HL-60/S4 treated with phorbol 12-myristate 13-acetate at 8.2 ng/mL for 4 days and 3 days (cell line): ENCODE data around the gene ZNF267.
"Not testable (repeated sequence)": the region's sequence is repeated elsewhere in the genome, so short reads cannot be mapped to it uniquely, and the experiment has no call there.

ENCODE experiments used
- in situ Hi-C: fragments of 300-500 bp; cut with MboI; formaldehyde crosslinking; loops from 2 replicates; pipeline ENCODE4 v1.15.0; 2022; ENCODE audit warnings: low sequenced_read_pairs

Gene ZNF267

DNA sequence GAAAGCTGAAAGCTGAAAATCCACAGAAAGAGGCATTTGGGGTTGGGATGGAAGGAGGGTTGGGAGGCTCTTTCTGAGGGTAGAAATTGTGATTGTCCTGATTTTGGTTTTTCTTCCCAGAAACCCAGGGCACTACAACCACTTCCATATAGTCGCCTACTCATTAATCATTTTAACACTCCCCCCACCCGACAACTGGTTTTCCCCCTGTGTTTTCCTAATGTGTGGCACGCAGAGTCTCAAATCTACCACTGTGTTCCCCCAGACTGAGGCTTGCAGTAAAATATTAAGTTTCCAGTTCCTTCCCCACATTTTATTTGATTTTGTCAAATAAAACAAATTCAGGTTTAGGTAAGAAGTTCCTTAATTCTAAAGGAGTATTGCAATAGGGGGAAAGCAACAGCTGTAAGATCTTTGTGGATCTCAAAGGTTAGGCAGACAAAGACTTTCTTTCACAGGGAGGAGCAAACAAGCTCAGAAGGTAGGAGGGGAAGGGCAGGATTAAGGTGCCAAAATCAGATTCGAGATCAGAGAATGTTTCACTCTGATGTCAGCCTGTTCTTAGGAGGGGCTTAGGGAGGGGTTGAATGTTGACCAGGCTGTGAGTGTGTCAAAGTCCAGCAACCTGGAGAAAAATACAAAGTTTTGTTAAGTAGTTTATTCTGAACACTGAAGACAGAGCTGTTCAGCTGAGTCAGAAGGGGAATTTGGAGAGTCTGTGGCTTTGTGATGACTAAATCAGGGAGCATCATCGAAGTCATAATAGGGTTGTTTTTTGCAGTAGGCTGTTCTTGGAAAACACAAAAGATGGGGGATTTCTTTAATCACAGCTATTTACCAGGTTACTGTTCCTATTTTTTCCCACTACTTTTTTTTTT lies 3.6 kb downstream of the ZNF267 start:
- in situ Hi-C loops = no loop called here

DNA sequence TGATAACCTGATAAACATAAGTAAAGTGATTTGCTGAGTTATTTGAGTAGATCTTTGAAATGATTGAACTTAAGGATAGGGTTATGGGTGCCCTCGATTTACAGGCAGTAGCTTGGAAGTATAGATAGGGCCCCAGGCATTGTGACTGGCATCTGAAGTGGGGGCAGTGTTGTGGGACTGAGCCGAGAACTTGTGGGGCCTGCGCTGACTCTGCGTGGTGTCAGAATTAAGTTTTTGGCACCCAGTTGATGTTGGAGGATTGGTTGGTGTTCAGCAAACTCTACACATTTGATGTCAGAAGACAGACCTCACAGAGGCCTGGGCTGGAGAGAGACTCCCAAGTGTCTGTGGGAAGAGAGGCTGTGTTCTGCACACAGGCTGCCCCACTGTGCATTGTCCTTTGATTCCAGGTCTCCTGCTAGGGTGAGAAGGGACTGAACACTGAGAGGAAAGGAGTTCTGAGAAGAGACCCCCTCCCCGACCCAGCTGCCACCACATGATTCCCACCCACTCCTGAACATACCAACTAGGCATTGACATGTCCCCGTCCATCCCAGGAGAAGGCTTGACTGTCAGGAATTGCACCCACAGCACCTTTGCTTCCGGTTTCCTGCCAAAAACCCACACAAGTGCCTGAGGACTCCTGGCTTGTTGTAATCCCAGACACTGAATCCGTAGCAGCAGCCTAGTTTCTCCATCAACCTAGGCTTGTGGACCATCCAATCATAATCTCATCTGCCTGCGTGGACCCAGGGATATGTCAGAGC lies 4.5 kb downstream of the ZNF267 start:
- in situ Hi-C loops = no loop called here

DNA sequence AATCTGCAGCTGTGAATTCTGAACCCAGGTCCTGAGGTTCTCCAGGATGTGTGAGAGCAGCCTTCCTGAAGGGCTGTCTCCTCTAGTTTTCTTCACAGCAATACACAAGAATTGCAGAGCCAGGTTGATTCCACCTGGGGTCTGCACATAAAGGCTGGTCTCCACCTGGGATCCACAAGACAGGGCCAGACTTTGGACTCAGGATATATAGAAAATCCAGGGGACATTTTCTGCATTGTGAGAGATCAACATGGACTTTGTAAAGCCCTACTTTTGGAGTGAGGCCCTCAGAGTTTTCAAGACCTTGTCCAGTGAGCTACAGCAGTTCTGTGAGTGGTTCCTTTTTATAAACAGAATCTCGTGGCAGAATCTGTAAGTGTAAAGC lies 6.3 kb downstream of the ZNF267 start:
- in situ Hi-C loops = no loop called here

GRCh38 chr16:31880322-31880979 lies 6.8 kb downstream of the ZNF267 start:
- in situ Hi-C loops = no loop called here

- in situ Hi-C loops = no loop called here
These were observed 12.6 kb downstream of the ZNF267 start for GRCh38 chr16:31886227-31886626.

DNA sequence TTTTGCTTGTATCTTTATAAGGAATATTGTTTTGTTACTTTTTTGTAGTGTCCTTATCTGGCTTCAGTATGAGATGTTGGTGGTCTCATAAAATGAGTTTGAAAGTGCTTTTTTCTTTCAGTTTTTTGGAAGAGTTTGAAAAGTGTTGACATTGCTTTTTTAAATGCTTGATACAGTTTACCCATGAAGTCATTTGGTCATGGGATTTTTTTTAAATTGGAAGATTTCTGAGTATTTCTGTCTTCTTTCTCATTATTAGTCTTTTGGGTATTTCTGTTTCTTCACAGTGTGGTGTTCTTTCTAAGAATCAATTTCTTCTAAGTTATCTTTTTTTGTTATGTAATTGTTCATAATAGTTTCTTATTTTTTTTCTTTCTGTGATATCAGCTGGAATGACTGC lies 15.1 kb downstream of the ZNF267 start:
- in situ Hi-C loops = no loop called here

GRCh38 chr16:31892111-31892510 lies 18.5 kb downstream of the ZNF267 start:
- in situ Hi-C loops = not testable (repeated sequence)

GRCh38 chr16:31893824-31894223 lies 20.2 kb downstream of the ZNF267 start:
- in situ Hi-C loops = no loop called here

GRCh38 chr16:31897283-31897682 lies 23.7 kb downstream of the ZNF267 start:
- in situ Hi-C loops = no loop called here

DNA sequence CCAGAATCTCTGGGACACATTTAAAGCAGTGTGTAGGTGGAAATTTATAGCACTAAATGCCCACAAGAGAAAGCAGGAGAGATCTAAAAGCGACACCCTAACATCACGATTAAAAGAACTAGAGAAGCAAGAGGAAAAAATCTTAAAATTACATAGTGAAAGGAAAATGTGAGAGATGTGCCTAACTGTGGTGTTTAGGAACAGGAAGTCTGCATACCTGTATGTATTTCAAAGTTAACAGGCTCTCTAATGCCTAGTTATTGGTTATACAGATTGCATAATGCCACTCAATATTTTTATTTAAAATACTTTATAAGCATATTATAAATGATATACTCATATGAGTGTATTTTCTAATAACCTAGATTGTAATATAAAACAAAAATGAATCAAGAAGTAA lies 25.9 kb downstream of the ZNF267 start:
- in situ Hi-C loops = no loop called here

- in situ Hi-C loops = not testable (repeated sequence)
These were observed 31.0 kb downstream of the ZNF267 start for GRCh38 chr16:31904571-31904970.

DNA sequence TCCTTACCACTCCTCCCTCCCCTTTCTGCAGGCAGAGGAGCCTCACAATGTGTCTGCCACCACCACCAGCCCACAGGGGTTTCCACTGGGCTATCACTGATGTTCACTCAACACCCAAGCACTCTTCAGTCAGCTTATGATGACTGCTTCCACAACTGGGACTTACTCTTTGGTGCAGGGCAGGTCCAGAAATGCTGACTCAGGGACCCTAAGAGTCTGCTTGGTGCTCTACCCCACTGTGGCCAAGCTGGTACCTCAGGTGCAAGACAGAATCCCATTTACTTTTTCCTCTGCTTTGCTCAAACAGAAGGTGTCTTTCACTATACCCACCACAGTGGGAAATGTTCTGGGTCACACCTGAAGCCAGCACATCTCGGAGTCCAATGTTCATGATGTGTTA lies 40.1 kb downstream of the ZNF267 start:
- in situ Hi-C loops = no loop called here

- in situ Hi-C loops = no loop called here
These were observed 42.5 kb downstream of the ZNF267 start for GRCh38 chr16:31916056-31916488.

- in situ Hi-C loops = no loop called here
These were observed 46.8 kb downstream of the ZNF267 start for GRCh38 chr16:31920373-31920772.

- in situ Hi-C loops = not testable (repeated sequence)
These were observed 78.2 kb downstream of the ZNF267 start for GRCh38 chr16:31951806-31952205.

GRCh38 chr16:31952206-31952605 lies 78.6 kb downstream of the ZNF267 start:
- in situ Hi-C loops = not testable (repeated sequence)

DNA sequence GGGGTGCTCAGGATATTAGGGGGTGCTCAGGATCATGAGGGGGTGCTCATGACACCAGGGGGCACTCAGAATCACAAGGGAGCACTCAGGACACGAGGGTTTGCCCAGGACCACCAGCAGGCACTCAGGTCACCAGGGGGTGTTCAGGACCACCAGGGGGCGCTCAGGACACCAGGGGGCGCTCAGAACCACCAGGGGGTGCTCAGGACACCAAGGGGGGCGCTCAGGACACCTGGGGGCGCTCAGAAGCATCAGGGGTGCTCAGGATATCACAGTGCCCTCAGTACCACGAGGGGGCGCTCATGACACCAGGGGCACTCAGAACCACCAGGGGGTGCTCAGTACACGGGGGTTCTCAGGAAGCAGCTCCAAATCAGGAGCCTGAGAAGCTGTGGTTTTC lies 82.6 kb downstream of the ZNF267 start:
- in situ Hi-C loops = not testable (repeated sequence)

- in situ Hi-C loops = not testable (repeated sequence)
These were observed 86.7 kb downstream of the ZNF267 start for GRCh38 chr16:31960186-31960910.
